GM12875 (cell line): ENCODE measurements around the gene RSPO3.

Experiments
- H3K4me3 ChIP-seq: one replicate; pipeline ENCODE4 v1.5.1; 2011; ENCODE audit warnings: low read depth, low read length, control low read depth
- CTCF ChIP-seq: IDR thresholded peaks from 2 replicates; pipeline ENCODE4 v1.5.1; 2011; ENCODE audit warnings: low read depth, mild to moderate bottlenecking, control low read depth, inconsistent platforms, low read length, moderate library complexity, borderline replicate concordance; ENCODE audit not compliant: insufficient read depth

The RSPO3 gene

DNA sequence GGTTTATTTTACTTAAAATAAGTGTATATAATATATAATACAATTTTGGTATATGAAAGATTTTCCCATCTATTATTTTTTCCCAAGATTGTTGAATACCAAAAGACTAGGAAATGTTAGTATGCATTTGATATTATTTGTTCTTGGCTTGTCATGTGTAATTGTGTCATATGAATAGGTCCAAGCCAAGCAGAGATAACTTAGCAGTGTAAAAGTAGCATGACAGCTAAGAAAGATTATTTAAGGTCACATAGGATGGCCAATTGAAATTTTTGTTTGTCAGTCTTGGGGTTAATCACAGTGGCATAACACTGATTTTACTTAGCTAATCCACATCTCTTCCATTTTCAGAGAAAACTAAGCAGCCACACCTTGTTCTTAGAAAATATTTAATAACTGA is 38.8 kb upstream of the RSPO3 start:
- TF ChIP-seq CTCF: no peak
- H3K4me3 ChIP-seq: no peak overlapping the region

DNA sequence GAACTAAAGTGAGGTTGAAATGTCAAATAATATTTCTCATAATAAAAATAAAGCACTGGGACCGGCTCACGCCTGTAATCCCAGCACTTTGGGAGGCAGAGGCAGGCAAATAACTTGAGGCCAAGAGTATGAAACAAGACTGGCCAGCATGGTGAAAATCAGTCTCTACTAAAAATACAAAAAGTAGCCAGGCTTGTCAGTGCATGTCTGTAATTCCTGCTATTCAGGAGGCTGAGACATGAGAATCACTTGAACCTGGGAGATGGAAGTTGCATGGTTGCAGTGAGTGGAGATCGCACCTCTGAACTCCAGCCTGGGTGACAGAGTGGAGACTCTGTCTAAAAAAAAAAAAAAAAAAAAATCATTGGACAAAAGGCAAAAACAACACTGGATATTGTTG is 38.4 kb upstream of the RSPO3 start:
- H3K4me3 ChIP-seq: no peak overlapping the region
- TF ChIP-seq CTCF: no peak

DNA sequence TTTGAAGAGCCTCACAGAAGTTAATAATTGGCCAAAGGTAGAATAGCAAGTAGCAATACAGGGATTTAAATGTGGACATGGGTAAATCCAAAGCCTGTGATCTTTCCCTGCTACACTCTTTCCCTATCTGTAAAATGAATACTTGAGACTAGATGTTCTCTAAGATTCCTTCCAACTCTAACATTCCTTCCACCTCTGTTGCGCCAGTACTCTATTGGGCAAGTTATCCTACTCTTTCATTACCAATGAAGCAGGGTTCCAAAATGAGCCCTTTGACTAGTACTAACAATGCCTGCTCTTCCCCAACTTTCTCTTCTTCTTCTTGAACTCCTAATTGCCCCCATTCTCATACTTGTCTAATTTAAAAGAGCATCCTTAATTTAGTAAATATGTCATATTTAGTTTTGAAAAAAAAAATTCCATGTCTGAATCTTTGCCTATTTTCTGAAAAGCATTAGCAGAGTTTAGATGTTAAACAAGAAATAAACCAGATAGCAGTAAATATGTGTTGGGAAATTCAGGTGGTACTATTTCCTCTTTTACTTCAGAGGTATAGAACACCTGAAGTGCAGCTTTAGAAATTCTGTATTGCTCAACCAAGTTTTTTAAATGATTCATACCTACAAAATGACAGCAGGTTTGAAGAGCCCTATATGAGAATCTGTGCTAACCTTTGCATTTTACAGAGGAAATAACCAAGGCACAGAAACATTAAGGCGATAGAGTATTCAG is 35.1 kb upstream of the RSPO3 start:
- no peak overlapping the region for H3K4me3 ChIP-seq
- TF ChIP-seq CTCF: no peak

- no peak overlapping the region for H3K4me3 ChIP-seq
- TF ChIP-seq CTCF: no peak
These were observed 34.5 kb upstream of the RSPO3 start for GRCh38 chr6:127083963-127084310.

DNA sequence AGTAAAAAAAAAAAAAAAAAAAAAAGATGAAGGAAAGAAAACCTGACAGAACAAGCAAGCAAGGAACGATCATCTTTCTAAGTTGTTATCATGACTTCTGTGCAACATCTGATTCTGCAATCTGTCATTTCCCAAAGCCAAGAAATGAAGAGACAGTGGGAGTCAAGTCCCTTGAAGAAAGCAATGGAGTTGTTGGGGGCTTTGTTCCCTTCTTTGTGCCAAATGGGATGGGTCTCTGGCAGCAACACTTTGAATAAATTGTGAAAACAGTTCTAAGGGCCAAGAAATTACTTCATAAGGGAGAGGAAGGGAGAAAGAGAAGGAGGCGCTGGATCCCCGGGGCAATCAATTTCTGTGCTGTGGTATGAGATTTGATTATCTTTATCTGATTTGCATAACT is 33.3 kb upstream of the RSPO3 start:
- H3K4me3 ChIP-seq: no peak overlapping the region
- no peak for TF ChIP-seq CTCF

DNA sequence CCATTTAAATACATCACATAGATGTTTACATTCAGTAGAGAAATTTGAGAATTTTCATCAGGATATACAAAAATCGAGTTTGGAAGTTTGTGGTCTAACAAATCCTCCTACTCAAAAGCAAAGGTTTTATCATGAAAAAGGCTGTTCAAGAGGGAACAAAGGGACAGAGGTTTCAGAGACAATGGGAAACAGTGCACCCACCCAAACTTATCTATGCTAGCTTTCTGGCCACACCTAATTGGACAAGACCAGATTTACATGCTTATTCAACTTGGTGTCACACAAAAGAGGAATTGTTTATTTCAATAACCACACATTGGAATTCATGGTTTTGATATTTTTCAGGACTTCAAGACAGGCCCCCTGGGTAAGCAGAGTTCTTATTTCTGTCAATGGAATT is 28.4 kb upstream of the RSPO3 start:
- H3K4me3 ChIP-seq: no peak overlapping the region
- no peak for TF ChIP-seq CTCF

DNA sequence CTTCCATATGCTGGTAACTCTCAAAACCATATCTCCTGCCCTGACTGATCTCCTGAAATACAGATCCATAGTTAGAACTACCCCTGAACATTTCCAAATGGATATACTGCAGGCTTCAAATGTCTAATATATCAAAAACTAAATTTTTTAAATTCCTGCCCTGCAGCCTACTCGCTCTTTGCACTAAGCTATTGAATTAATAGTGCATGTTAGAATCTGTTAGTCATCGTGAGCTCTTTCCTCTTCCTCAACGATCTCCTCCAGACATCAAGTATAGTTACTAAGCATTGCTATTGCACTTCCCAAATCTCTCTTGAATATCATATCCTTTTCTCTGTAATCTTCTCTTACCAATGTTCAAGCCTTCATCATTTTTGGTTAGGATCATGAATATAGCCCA is 26.0 kb upstream of the RSPO3 start:
- TF ChIP-seq CTCF: no peak
- H3K4me3 ChIP-seq: no peak overlapping the region
